Measurements from ENCODE around the gene OTUD5.
A peak's percentile ranks its signal among the peaks of the same experiment; 100 is the strongest.
"Not testable (repeated sequence)": the region's sequence is repeated elsewhere in the genome, so short reads cannot be mapped to it uniquely, and the experiment has no call there.

Gene OTUD5
- total RNA-seq: 138 reads per million, percentile 88 among the genes with 10 or more reads in this experiment

- peak; percentile 75 for DNase-seq
Measured at GRCh38 chrX:48957477-48957826, at the start of gene OTUD5. OTUD5 (minus strand) TSS chrX:48957607; CDS start chrX:48957570, 37 bp downstream.

DNA sequence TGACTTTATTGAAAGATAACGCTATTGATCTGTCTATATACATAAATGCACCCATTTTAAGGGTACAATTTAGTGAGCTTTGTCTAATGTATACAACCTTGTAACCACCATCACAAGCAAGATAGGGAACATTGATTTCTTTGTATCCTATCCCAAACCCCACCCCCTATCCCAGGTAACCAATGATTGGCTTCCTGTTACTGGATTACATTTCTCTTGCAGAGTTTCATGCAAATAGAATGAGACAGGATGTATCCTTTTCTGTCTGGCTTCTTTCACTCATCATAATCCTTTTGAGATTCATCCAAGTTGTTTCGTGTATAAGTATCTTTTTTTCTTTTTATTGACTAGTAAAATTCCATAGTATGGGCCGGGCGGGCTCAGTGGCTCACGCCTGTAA is 46.3 kb upstream of the OTUD5 start:
- DNase-seq: no peak

DNA sequence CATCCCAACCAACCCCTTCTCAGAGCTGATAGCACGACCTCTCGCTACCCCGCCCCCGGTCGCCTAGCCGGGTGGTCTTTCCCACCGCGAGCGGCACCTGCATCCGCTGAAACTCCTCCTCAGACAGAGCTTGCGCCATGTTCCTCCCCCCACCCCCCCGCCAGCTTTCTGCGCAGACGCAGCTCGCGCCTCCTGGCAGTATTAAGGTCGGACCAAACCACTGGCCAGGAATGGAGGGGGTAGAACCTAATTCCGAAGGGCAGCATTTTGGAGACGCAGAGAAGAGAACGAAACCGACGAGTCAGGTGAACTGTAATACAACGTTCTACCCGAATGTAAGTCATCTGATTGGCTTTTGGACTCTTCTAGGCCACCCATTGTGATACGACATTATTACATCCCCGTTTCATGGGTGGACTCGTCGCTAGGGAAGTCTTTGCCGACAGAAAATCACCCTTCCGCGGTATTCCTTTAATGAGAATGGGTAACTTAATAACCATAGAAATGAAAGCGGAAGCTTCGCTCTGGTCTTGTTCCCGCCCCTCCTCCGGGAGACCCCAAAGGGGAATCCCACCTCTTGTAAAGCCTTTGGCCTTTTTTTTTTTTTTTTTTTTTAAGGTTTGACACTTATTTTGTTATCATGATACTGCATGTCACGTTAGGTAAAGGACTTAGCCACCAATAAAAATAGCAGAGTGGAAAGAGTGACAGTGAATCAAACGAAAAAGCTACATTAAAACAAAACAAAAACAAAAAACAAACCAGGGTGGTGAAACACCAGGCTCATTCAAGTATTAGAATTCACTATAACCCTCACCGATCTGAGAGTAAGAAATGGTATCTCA is 44.9 kb upstream of the OTUD5 start, which contains the start of gene GRIPAP1:
GRIPAP1 (minus strand) TSS at position 174 of the 845 bp plus-strand sequence; CDS start at position 139, 35 bp downstream.
- peak; percentile 70 for DNase-seq

GRCh38 chrX:49001521-49002090 is 44.2 kb upstream of the OTUD5 start:
- peak; percentile 52 for DNase-seq

GRCh38 chrX:49000636-49001035 is 43.2 kb upstream of the OTUD5 start:
- no peak for DNase-seq

DNA sequence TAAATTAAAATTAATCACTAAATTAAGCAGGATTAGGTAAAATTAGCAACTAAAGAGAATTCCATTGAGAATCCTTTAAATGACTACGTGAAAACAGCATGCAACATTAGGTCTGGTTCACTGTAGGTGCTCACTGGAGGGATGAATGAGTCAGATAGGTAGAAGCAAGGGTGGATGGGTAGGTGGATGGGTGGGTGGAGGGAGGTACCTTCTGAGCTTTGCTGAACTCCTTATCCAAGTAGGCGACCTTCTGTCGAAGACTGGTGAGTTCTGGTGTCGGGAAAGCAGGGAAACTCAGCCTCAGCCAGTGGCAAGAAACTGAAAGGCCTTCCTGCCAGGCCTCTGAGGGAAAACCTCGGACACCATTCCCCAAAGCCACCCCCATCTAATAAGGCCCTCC is 41.6 kb upstream of the OTUD5 start:
- no peak for DNase-seq

DNA sequence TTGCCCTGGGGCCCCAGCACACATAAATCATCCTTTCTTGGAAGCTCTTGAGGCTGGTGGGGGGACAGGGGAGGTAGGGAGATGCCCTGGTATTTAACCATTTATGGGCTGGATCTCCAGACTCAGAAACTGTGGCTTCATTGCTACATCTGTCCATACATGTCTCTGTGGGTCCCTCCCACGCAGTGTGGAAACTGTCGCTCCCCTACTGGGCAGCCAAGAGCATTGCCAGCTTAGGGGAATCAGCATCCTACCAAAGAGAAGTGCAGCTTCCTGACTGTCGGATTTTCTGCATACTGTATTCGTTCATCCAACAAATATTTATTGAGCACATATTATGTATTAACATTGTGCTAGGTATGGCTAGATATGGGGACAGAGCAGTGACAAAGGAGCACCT is 41.0 kb upstream of the OTUD5 start:
- no peak for DNase-seq

DNA sequence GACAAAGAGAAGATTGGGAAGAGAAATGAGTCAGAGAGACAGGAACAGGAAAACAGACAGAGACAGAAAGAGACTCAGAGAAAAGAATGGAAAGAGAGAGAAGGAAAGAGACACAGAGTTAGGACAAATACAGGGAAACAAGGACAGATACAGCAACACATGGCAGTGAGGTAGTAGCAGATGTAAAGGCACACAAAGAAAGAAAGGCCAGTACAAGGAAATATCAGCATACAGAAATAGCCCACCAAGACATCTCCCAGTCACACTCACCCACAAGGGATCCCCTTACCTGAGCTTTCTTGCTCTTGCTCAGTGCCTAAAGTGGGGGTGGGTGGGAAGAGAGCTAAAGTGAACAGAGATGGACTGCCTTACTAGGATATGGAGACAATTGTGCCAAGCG is 40.5 kb upstream of the OTUD5 start:
- no peak for DNase-seq

DNA sequence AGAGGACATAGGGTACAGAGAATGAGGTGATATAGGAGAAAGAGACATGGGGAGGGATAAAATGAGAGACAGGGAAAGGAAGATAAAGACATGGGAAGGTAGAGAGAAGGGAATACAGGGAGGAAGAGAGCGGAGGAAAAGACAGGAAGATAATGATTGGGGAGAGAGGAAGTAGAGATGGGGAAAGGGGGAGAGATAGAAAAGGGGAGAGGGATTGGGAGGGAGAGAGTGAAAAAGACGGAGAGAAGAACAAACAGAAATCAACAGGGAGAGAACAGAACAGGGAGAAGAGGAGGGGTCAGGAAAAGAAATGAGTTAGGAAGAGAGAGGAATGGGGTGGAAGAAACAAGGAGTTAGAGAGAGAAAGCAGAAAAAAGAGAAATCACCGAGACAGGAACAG is 40.0 kb upstream of the OTUD5 start:
- no peak for DNase-seq

GRCh38 chrX:48996969-48997368 is 39.6 kb upstream of the OTUD5 start:
- no peak for DNase-seq

- DNase-seq: no peak
Measured at GRCh38 chrX:48992341-48992740, 34.9 kb upstream of the OTUD5 start.

- DNase-seq: no peak
Measured at GRCh38 chrX:48989483-48989882, 32.1 kb upstream of the OTUD5 start.

DNA sequence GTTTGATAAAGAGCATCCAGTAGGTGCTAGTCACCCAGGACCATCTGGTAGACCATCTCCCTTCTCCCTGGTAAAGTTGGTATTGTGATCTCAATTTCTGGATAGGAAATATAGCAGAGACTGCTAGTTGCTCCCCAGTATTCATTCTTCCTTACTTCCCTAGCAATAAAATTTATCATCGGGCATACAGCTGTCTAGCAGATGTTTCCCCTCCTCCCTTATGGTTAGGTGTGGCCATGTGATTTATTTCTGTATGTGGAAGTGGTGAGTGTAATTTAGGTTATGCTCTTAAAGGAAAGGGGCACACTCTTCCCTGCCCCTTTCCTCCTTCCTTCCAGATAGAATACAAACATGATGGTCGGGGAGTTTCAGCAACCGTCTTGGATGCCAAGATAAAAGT is 26.5 kb upstream of the OTUD5 start:
- no peak for DNase-seq

DNA sequence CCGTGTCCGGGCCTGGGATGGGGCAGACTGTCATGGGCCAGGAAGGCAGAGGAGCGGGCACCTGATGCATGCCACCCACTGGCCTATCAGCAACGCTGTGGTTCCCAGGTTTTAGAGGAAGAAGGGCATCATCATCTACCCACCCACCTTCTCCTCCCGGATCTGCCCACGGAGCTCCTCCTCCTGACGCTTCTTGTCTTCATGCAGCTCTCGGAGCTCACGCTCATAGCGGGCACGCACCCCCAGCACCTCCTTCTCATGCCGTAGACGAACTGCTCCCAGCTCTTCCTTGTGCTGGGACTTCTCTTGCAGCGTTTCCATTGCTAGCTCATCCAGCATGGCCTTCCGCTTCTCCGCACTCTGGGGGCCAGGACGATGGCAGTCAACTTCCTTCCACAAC is 25.7 kb upstream of the OTUD5 start:
- DNase-seq: no peak

GRCh38 chrX:48981178-48981577 is 23.8 kb upstream of the OTUD5 start:
- no peak for DNase-seq

DNA sequence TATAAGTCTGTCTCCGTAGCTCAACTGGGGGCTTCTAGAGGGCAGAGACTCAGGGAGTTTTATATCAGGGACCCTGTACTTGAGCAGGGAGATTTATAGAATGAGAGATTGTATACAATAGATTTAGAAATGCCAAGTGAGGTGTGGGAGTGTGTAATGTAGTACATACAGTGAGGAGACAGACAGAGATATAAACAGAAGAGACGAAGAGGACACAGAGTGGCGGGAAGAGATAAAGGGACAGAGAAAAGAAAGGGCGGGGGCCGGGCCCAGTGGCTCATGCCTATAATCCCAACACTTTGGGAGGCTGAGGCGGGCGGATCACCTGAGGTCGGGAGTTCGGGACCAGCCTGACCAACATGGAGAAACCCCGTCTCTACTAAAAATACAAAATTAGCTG is 22.9 kb upstream of the OTUD5 start:
- not testable (repeated sequence) for DNase-seq

GRCh38 chrX:48978226-48978625 is 20.8 kb upstream of the OTUD5 start:
- no peak for DNase-seq

DNA sequence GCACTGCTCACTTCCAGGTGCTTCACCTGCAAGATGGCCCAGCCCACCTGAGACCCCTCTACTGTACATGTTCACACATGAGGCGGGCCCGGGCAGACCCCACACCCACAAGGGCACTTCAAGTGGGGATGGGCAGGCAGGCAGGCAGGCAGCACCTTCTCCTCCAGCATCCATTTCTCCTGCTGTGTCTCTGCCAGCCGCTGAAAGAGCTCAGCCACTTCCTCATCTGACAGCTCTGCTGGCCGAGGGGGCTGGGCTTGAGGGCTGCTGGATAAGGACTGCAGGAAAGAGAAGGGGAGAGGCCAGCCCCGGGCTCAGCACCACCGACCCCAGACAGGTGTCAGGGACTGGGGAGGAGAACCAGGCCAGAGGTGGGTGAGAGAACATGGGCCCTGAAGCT is 18.7 kb upstream of the OTUD5 start:
- DNase-seq: no peak

DNA sequence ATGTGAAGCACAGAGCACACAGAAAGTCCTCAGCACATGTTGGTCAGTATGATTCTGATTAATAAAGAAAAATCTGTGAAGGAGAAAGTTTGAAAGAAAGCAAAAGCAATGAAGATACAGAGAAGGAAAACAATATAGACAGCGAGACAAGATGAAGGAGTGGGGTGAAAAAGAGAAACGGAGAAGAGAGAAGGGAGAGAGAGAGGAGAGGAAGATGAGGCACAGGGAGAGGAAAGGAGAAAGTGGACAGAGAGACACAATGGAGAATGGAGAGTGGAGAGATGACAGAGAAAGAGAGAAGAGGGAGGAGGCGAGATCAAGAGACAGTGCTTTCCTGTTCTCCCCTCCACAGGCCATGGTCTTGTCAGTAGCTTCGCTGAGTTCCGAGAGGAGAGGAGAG is 18.1 kb upstream of the OTUD5 start:
- DNase-seq: no peak

- DNase-seq: no peak
Measured at GRCh38 chrX:48975041-48975440, 17.6 kb upstream of the OTUD5 start.

GRCh38 chrX:48974574-48974973 is 17.2 kb upstream of the OTUD5 start:
- DNase-seq: no peak

DNA sequence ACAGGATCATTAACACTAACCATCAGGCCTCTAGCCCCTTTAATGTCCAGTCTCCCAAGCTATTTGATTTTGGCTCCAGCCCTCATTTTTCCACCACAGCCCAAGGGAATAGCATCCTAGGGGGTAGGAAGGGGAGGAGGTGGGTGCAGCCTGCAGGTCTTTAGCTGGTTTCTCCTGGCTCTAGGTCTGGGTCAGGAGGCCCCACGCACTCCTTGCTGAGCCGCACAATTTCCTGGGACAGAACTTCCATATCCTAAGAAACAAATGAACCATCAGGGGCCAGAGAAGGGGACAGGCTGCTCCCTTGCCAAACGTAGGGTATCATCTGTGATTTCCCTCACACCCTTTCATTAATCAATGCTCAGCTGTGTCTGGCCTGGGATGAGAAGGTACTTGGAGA is 16.6 kb upstream of the OTUD5 start:
- DNase-seq: no peak

DNA sequence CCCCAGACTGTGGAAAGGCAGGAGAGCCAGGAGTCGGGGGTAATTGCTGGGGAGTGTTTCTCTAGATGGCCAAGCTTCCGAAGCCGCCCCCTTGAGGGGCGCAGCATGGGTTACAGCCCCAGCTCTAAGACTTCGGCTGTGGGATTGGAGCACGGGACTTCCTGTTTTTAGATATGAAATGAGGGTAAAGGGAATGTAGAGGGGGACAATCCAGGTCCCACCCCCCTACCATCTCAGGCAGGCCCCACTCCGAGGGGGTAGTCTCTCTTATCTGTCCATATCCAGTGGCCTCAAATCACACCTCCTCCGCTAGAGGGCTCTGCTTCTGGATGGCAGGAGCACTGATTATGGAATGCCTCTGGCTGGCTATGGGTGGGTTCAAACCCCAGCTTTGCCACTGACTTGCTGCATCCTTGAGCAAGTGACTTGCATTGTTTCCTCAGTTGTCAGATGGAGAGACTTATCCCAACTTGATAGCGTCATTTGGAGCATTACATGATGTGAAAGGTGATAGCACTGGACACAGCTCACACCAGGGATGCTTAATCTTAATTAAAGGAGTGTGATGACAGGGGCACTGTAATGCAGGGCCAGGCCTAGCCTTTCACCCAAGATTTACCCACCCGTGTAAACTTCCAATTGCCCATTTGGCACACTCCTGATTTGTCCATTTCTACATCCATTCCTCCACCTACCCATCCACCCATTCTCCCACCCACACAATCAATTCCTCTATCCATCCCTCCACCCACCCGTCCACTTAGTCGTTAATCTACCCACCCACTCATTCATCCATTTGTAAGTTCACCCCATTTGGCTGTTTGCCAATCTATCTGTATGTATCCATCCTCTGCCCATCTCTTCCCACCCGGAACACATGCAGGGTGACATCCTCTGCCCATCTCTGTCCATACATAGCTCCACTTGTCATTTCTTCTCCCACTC is 15.1 kb upstream of the OTUD5 start:
- peak; percentile 13 for DNase-seq
